ENCODE results near the gene LCN2.
A peak's percentile ranks its signal among the peaks of the same experiment; 100 is the strongest.

Gene LCN2

GRCh38 chr9:128115187-128116103 is 33.8 kb upstream of the LCN2 start:
- DNase-seq, result no peak

DNA sequence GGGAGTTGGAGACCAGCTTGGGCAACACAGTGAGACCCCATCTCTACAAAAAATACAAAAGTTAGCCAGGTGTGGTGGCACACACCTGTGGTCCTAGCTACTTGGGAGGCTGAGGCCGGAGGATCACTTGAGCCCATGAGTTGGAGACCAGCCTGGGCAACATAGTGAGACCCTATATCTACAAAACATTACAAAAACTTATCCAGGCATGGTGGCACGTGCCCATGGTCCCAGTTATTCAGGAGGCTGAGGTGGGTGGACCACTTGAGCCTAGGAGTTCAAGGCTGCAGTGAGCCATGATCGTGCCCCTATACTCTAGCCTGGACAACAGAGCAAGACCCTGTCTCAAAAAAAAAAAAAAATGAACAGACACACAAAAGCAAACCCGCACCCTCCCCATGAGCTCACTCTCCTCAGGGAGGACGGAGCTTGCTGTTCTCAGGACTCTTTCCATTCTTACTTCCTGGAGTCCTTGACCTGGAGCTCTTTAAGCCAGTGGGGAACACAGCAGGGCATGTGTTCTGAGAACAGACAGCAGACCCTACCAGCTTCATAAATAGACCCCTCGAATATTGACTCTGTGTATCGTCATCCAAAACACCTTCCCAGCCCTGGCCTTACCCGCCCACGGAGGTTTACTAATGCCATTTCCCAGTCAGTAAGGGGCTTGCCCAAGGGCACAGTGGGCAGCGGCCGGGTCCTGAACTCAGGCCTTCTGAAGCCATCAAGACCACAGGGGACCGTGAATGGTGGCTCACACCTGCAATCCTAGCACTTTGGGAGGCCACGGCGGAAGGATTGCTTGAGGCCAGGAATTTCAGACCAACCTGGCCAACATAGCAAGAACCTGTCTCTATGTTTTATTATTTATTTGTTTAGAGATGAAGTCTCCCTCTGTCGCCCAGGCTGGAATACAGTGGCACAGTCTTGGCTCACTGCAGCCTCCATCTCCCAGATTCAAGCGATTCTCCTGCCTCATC is 32.9 kb upstream of the LCN2 start:
- no peak for DNase-seq

GRCh38 chr9:128117613-128118471 is 31.4 kb upstream of the LCN2 start:
- peak; percentile 96 for DNase-seq

DNA sequence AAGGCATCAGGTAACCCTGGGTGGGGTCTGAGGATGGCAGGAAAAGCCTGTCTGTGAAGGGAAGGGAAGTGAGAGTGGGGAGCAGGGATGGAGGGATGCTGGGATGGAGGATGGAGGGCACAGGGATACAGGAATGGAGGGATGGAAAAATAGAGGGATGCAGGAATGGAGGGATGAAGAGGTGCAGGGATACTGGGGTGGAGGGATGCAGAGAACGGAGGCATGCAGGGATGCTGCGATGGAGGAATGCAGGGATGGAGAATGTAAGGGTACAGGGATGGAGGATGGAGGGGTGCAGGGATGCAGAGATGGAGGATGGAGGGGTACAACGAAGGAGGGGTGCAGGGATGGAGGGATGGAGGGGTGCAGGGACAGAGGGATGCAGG is 30.8 kb upstream of the LCN2 start:
- DNase-seq, result no peak

DNA sequence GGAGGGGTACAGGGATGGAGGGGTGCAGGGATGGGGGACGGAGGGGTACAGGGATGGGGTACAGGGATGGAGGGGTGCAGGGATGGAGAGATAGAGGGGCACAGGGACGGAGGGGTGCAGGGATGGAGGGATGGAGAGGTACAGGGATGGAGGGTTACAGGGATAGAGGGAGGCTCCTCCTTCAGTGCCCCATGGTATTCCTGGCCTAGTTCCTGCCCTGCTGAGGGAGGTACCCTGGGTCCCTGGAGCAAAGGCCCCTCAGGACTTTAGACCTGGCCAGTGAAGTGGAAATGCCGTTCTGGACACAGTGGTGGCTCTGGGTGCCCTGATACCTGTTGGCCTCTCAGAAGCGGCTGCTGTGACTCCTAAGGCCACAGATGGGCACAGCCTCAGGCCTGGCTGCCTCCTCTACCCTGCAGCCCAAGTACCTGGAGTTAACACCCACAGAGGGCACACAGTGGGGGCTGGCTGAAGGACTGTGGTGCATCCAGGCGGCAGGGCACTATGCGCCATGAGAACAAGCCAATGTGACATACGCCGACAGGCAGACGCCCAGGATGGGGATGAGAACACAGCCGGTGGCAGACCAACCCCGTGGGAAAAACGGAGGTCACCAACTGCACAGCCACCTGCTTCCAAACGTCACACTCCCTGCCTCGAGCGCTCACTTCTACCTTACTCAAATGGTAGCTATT is 30.1 kb upstream of the LCN2 start:
- DNase-seq, result no peak

GRCh38 chr9:128120061-128120740 is 29.1 kb upstream of the LCN2 start:
- DNase-seq, result no peak

DNA sequence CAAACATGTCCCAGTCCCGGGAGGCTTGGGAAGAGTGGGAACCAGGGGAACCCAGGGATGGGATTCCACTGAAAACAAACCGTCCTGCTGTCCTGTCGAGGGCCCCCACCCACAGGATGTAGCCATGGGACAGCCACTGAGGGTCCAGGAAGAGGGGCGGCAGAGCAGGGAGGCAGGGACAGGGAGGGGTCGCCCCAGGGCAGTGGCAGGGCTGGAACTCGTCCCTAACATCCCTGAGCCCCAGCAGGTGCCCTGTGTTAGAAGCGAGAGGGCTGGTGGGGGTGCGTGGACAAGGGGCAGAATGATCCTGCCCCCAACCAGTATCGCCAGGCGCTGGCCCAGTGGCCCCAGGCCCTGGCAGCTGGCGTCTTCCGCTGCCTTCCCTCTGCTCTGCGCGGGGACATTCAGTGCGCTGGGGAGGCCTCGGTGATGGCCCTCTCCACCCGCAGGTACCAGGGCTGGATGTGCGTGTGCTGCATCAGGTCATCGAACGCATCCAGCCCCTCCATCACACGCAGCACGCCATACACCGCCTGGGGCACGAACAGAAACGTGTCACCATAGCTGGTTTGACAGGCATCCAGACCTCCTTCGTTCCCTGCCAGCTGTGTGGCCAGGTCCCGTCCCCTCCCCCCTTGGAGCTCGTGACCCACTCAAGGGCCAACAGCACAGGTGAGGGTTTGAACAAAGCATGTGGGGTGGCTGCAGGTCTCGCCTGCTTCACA is 28.4 kb upstream of the LCN2 start:
- no peak for DNase-seq

DNA sequence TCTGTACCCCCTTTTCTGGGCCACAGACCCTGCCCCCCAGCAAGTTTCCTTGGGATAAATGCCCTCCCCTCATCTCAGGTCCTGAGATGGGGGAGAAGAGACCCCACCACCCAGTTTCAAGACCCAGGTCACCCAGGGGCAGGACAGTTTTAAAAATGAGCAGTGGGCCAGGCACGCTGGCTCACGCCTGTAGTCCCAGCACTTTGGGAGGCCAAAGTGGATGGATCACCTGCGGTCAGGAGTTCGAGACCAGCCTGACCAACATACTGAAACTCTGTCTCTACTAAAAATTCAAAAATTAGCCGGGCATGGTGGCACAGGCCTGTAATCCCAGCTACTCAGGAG is 27.8 kb upstream of the LCN2 start:
- no peak for DNase-seq

- no peak for DNase-seq
Observed at GRCh38 chr9:128121924-128122808, 27.1 kb upstream of the LCN2 start.

GRCh38 chr9:128122809-128123175 is 26.5 kb upstream of the LCN2 start:
- DNase-seq, result no peak

DNA sequence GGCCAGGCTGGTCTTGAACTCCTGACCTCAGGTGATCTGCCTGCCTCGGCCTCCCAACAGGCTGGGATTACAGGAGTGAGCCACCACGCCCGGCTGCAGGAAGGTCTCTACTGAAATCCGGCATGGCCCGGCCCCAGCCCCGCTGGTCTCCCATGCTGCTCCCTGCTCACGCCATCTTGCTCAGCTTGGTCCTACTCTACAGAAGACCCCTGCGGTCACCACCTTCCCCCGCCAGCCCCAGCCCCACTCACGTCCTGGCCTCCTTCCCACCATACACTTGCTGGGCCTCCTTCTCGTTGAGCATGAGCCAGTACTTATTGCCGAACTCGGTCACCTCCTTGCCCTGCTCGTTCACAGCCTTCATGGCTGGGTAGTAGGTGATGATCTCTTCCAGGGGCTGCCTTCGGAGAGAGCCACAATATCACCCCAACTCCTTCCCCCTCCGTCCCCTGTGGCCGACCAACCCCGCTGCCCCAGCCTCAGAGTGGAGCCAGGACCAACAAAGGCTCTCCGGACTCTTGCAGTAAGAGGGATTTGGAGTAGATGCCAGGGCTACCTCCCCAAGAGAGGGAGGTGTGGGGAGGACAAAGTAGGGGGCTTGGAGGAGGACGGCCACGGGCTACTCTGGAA is 25.7 kb upstream of the LCN2 start:
- DNase-seq, result no peak

DNA sequence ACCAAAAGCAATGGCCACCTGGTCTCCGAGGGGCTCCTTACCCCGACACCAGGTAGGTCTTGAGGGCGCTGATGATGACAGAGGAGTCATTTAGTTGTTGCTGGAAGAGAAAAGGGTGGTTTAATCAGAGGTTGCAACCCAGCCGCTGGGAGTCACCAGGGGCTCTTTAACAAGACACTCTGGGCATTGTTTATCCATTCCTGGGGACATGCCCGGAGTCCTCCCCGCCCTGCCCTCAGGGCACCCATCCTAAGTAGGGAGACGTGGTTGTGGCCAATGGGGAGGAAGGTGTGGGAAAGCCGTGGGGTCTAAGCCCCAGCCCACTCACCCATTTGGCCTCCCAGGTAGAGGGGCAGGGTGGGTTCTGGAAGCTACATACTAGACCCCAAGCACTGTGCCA is 24.8 kb upstream of the LCN2 start:
- no peak for DNase-seq

GRCh38 chr9:128124873-128125579 is 24.2 kb upstream of the LCN2 start:
- DNase-seq, result no peak

DNA sequence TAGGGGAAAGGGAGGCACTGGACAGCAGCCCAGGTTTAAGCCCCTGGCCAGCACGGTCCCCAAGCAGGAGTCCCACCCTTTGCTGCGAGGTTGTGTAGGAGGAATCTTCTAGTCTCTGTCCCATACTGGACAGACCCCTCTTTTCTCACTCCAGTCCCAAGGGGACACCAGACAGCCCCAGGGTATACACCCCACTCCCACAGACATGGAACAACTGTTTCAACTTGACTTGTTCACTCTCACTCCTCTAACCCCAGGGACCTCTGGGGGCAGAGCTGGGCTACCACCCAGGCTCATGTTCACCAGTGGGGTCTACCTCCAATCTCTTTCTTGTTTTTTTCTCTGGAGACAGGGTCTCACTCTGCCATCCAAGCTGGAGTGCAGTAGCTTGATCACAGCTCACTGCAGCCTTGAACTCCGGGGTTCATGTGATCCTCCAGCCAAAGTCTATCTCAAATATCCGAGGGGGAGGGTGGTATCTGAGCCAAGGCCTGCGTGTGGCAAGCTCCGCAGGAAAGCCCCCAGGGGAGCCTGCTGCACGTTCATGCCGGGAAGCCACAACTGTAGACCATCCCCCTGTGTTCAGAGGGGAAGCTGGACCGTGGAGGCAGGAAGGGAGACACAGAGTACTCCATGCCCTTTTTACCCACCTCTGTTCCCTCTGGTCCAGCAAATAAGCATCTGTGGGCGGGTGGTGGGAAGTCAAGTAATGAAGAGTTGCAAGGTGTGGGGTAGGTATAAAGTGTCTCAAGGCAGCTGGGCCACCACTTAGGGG is 23.5 kb upstream of the LCN2 start:
- no peak for DNase-seq

DNA sequence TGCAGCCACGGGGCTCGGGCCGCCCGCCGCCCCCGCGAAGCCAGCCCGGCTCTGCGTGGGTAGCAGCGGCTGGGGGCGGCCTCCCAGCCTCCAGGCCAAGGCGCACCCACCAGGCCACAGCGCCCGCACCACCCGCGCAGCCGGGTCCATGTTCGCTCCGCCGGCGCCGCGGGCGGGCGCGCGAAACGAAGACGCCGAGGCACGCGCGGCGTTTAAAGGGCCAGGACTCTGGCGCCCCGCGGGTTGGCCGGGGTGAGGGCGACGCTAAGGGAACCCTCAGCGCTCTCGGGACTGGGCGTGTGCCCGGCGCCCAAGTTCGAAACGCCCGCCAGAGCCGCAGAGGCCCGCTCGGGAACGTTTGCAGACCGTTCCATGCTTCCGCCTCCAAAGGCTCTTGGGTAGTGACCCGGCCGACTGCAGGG is 21.7 kb upstream of the LCN2 start, which contains the start of gene PTGES2:
TSS of gene PTGES2 (minus strand) at position 162 of the 422 bp plus-strand sequence. CDS start at position 150, 12 bp downstream.
- peak; percentile 87 for DNase-seq

DNA sequence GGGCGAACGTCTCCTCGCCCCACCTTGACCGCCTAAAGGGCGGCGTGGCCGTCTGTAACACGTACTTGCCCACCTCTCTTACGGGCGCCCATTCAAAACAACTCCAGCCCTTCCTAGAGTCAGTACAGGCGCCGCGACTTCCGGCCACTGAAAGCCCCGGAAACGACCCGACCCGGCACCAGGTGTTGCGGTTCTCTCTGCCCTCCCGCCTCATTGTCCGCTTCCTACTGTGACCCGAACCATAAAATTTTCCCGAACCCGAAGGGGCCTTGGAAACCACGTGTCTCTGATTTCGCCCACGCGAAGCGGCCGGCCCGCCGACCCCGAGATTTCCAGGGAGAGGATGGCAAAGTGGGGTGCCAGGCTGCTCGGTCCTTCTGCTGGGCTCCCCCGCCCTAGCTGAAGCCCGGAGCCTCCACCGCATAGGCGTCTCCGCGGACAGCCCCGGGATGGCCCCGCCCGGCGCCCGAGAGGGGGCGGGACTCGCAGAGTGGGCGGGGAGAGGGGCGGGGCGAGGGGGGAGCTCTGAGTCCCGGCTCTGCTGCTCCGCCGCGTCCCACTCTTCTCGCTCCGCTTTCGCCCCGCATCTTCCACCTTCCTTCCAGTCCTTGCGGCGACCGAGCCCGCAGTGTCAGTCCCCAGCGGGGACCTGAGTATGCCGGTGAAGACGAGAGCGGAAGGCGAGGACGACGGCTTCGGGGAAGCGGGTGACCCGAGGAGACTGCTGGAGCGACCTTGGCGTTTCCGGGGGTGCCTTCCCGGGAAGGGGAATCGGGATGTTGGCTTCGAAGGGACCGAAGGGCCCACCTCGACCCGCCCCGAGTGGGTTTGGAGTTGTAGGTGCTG is 21.0 kb upstream of the LCN2 start:
- DNase-seq, result peak; percentile 84
